Stimulated activated naive CD8-positive, alpha-beta T cell treated with anti-CD3 and anti-CD28 coated beads, Interleukin-15, Interleukin-2, amounts not matched to agents 100 U/mL and 50 U/mL, for 24 hours (primary cell): ENCODE results near the gene IPCEF1.

Source experiments
- ATAC-seq: fragments of 150-1000 bp; cut with Tn5 transposase; one replicate; pipeline ENCODE4 v1.10.0; 2021
- DNase-seq: peaks from one replicate; pipeline ENCODE4 v3.0.0; 2021

Gene IPCEF1

DNA sequence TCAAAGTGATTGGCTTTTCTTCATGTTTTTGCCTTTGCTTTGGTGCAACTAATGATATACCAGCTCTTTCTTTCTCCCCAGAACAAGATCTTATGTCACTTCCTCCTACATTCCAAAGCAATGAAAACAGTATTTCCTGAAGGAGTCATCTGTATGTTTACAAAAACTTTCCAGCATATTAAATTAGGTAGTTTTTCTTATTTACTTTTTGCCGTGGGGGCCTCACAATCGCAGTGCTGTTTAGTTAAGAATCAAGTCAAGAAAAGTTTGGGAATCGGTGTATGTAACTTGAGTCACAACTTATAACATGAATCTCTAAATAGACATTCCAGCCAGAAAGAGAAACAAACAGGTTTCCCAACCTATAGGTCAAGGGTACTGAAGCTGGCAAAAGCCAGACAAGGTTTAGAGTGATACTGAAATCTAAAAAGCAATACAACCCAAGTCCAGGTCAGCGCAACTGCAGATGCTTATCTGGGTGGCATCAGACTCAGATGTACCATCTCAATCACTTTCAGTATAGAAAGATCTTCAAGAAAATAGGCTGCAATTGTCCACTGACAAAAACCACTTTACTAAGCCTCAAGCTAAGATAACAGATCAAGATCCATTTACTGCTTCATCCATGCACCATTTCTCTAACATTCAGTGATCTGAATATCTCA lies 63.6 kb downstream of the IPCEF1 start:
- ATAC-seq (no peak), DNase-seq (no peak)

DNA sequence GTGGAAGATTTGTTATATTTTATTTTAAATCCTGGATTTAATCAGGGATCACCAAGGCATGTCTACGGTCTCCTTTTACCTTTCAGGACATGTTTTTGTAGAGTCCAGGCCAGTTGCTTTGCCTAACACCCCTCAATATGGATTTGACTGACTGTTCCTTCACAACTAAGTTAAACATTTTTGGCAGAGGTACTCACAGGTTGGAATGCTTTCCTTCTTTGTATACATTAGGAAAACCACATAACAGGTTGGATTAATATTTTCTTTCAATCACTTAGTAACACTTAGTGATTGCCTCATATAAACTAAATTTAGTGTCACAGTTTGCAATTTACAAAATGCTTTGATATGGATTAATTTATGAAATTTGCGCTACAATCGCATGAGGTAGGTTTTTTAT lies 64.5 kb downstream of the IPCEF1 start:
- DNase-seq (no peak), ATAC-seq (no peak)

DNA sequence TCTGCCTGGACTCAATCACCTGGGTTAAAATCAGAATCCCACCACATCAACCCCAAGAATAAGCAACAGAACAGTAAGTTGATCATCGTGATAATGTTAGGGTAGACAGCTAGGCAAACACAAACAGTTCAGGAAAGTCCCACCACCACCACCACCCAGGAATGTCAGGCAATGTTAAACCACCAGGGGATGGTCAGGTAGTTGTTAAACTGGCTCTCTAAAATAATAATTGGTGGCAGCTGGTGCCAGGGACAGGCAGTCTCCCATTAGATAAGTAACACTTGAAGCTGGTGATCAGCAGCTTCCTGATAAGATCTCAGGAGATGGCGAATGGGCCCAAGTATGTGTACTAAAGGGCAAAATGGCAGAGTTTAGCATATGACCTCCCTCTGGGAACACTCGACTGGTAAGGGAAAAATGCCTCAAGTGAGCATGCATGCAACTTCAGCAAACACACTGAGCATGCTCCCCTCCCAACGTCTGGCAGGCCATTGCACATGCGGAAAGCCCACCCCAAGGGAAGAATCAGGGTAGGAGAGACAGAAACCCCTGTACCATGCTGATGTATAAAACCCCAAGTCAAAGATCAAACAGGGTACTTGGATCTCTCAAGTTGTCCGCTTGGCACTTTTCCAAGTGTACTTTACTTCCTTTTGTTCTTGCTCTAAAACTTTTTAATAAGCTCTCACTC lies 66.6 kb downstream of the IPCEF1 start:
- DNase-seq: no peak
- ATAC-seq: no peak

DNA sequence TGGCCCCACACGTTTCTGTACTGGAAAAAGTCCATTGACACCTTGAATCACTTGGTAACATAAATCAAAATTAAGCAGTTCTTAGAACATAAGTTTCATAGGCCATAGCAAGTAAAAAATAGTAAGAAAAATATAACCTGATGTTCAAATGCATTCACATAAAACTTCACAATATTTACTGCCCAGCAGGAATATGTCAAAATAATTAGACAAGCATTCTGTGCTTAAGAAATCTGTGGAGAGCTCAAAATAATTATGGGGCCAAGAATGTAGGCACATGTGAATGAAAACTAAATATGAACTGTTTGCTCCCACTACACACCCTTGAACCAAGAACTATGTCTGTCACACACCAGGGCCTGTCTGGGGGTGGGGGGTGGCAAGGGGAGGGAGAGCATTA lies 70.8 kb downstream of the IPCEF1 start:
- no peak for DNase-seq
- no peak for ATAC-seq

DNA sequence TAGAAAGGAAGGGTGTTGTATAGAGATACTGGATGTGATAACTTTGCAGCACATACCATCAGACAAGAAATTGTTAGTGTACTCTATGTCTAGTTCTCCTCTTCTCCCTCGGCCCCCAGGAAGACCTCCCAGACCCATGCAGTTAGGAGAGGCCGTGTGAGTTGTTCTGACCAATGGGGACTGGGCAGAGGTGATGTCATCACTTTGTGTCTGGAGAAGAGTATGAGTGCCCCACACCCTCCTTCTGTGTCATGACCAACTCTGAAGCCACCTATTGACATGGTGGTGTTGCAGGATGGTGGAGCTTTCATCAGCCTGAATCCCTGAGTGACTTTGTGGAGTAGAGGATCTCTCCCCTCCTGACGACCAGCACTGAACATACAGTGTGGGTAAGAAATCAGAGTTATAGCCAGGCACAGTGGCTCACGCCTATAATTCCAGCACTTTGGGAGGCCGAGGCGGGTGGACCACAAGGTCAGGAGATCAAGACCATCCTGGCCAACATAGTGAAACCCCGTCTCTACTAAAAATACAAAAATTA lies 72.2 kb downstream of the IPCEF1 start:
- no peak for DNase-seq
- no peak for ATAC-seq

DNA sequence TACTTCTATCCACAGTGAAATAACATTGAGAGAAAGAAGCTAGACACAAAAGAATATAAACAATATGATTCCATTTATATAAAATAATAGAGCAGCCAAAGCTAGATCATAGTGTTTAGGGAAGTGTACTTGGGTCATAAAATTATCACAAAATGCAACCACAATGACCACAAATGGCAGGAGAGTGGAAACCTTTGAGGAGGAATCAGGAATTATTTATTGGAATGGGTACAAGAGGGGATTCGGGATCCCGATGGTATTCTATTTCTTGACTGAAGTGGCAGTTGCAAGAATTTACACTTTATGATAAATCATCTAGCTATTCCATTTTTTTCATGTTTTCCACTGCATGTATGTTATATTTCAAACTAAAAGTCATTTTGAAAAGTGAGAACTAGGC lies 76.1 kb downstream of the IPCEF1 start:
- no peak for DNase-seq
- ATAC-seq: no peak

DNA sequence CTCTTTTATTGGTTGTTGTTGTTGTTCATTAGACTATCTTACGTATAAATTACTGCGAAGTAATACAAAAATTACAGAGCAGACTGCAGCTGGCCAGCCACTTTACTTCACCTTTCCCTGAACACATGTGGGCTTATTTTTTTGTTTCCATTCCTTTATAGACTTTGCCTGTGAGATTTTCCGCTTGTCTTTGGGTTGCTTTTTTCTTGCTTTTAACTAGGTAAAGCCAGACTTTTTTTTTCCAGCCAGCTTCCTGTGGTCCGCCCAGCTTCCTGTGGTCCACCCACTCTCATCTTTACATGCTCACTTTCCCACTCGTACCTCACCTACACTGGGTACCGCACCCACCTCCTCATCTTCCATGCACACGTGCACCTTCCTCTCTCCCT lies 79.0 kb downstream of the IPCEF1 start:
- DNase-seq: peak; percentile 36
- ATAC-seq: peak; percentile 82

DNA sequence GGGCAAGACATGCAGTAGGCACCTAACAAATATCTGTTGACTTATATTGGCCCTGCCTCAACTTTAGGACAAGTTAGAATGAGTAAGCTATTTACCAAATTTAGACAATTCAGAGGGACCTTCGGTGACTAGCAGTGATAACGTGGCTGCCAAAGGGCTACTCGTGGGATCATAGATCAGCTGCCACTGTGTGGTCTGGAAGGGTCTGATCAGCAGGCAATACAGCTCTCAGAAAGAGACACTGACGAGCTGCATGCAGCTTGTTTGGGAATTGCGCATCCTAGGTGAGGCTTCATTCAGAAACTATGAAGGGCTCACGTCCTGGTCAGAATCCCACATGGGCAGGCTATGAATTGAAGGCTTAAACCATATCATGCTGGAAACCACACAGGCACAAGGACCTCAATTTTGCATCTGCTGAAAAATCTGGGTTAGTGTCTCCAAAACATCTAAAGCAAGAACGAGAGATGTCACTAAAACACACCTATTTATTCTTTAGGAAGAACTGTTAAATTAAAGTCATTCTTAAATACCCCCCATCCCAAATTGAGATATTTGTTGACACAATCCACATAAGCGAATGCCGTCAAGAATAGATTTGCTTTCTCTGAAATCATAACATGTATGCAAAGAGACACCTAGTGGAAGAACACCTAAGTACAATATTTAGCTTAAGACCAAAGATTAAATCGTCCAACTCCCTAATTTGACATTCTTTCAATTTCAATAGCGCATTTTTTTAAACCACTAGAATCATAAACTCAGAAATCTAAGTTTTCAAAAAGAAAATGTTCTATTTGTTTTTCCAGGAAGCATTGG lies 79.6 kb downstream of the IPCEF1 start:
- DNase-seq (no peak), ATAC-seq (peak; percentile 73)

DNA sequence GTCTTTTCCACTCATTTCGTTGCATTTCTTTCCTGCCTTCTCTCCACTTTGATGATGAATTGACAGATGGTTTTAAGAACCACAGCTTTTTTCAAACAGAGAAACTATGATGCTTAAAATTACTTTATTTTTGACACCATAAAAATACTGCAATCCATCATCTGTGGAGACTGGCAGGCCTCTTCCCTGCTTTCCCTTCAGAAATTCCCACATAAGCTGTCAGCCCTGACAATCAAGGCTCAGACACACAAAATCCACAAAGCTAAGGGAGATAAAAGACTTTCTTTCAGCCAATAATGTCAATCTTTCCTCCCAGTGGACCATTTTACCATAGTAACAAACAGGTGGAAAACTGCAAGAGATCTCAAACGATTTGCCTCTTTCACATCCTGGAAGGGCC lies 82.4 kb downstream of the IPCEF1 start:
- DNase-seq: no peak
- ATAC-seq: no peak

DNA sequence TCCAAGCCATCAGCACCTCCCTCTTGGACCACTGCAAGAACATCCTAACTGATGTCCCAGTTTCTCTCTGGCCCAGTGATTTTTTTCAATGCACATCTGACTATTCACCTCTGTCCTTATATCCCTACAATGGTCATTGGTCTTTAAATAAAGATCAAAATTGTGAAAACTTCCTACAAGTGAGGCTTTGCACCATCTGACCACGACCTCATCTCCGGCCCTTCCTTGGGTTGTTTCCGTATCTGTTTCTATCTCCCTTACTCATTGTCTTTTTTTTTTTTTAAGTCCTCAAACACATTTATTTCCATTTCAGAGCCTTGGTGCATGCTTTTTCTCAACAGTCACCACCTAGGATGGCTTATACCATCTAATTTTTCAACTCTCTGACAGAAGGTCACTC lies 88.1 kb downstream of the IPCEF1 start:
- ATAC-seq (no peak), DNase-seq (no peak)

DNA sequence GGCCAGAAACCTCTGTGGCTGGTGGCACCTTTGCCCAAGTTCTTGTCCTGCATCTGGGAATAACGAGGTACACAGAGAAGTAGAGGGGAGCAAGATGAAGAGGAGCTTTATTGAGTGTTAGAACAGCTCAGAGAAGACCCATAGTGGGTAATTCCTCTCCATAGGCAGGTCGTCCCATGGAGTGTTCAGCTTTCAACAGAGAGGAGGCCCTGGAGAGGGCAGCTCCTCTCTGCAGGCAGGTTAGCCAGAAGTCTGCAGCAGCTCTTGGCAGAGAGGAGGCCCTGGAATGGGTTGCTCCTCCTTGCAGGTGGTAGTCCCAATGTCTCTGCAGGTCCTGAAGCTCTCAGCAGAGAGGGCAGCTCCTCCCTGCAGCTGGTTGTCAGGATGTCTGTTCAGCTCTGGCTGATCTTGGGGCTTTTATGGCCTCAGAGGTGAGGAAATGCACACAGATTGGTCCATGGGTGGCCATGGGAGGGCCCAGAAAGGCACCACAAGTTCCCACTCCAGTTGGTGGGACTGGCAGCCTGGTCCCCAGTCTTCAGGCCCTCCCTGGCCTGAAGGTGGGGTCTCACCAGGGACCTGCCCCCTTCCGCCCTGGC lies 89.0 kb downstream of the IPCEF1 start:
- ATAC-seq: peak; percentile 20
- no peak for DNase-seq

DNA sequence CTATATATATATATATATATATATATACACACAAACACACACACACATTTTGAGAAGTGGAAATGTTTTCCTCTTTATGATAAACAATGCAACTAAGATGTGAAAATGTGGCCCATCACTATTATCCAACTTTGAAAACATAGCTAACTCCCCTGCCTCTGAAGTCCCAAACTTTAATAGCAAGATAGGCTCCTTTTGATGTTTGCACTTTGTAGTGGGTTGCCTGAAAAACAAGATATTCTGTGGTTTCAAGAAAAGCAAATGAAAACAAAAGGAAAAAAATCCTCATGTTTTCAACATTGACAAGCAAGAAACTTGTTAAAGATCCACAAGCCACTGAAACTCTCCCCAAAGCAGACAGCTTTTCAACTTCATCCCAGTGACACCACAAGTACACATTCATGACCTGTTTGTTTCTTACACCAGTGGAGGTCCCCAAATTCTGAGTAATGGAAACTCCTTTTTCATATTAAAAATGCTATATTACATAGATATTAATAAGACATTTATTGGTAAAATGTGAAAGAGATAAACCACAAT lies 90.0 kb downstream of the IPCEF1 start:
- peak; percentile 78 for ATAC-seq
- no peak for DNase-seq

DNA sequence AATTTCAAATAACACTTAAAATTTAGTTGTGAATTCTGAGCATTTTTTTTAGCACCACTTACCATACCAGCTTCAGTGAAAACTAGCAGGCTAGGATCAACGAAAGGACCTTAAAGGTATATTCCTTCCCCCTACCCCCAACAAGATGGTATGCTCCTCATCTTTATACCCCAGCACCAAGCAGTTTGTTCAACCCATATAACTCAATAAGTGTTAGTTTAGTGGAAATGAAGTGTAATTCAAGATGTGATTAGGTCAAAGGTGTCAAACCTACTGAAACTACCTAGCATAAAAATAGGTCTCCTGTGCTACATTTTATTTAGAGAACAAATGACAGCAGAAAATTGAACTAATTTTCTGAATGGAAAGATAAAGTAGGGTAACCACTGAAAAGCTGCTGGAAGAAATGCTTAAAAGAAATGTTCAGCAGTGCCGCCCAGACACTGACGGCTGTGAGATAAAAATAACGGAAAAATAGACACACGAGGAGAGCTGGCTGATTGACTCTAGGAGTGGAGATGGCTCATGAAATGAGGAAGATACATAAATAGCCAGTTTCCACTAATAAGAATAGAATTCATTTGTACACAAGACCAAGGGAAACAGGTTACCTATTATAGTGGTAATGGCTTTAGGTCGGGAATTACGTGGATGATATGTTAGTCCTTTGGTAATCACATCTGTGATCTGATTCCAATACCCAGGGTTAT lies 94.8 kb downstream of the IPCEF1 start:
- no peak for DNase-seq
- no peak for ATAC-seq

DNA sequence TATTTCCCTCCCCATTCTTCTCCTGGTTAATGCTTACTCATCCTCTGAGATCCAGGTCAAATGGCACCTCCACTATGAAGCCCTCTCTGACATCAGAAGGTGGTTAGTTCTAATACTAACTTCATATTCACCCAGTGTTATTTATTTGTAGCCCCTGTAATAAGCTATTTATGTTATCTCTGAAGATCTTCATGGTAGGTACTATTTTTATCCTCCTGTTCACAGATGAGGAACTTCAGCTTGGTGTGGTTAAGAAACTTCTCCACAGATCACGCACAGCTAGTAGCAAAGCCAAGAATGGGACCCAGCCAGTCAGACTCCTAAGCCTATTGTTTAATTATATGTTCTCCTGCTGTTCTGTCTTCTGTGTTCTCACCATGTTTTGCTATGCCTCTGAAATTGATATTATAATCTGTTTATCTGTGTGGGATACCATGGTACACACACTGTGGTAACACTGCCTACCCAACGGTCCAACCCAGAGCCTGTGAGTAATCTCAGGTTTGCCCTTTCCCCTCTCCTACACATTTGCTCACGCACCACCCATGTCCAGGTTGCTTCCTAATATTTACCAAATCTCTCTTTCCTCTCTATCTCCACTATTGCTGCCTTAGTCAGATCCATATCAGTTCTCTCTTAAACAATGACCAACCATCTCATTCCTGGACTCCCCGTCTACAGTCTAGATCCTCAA lies 98.4 kb downstream of the IPCEF1 start:
- DNase-seq: no peak
- ATAC-seq: peak; percentile 76

DNA sequence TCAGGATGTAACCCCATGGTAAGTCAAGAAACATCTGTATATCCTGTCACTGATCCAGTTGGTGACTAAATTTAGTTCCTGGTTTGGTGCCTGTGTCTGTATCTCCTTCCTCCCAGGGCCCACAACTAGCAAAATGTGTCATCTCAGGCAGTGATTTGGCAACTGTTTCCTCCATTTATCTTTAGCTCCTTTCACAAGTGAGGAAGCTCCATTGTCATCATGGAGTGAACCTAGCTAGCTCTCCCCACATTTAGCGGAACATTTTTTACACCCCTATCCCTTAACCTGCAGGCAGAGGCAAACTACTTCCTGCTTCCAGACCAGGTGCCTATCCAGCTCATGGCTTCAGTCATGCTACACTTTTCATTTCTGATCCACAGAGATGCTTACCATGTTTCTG lies 99.5 kb downstream of the IPCEF1 start:
- ATAC-seq: no peak
- DNase-seq: no peak

DNA sequence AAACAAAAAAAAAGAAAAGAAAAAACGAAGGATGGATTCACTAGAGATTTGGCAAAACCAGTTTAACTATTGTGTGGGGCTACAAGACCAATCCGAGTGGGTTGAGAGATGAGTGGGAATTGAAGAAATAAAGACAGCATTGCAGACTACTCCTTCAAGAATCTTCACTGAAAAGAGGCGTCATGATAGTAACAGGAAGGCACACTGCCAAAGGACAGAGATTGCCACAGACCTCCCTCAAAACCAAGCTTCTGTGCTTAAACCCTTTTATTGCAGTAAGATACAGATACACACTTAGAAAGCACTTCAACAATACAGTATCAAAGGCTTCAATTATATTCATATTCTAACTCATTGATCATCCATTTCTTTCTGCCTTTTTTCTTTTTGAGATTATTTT lies 103.9 kb downstream of the IPCEF1 start:
- ATAC-seq: no peak
- DNase-seq: no peak

DNA sequence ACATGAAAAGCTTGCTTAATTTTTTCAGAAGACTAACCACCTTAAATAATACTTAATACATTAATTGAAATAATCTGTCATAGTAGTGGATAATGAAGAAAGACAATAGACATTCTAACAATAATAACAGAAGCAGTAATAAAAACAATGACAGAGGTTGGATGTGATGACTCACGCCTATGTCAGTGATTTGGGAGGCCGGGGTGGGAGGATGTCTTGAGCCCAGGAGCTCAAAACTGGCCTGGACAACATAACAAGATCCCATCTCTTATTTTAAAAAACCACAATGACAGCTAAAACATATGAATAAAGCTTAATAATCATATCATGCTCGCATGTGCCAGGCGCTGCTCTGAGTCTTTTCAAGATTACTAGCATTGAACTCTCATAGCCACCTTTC lies 105.5 kb downstream of the IPCEF1 start:
- DNase-seq (no peak), ATAC-seq (no peak)

DNA sequence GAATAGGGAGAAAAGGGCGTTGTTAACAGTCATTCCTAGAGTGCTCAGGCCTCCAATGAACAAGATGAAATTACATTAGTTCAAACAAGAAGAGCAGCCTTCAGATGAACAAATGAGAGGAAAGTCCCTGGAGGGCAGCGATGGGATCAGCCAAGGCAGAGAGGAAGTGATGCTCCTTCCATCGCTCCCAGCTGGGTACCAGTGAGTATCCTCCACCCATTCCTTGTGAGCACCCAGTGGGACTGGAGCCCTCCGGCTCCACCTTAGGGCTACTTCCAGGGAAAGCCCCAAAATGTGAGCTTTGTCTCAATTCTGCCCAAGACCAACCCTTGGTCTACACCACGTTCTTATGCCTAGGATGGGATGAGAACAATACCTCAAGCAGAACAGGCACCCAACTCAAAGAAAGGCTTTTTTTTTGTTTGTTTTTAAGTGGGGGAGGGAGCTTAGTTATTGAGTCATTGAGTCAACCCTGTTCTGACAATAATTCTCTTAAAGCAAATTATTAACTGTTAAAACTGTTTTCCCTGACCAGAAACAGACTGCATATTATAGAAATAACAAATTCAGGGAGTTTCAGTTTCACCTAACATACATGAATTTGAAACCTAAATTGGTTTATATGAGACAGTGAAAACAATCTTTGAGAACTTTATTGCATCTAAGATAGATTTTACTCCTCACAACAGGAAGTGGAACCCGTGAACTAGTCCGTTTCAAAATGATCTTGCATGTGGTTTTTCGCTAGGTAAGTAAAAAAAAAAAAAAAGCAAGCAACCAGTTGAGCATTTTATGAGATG lies 106.9 kb downstream of the IPCEF1 start:
- ATAC-seq (peak; percentile 29), DNase-seq (peak; percentile 41)

DNA sequence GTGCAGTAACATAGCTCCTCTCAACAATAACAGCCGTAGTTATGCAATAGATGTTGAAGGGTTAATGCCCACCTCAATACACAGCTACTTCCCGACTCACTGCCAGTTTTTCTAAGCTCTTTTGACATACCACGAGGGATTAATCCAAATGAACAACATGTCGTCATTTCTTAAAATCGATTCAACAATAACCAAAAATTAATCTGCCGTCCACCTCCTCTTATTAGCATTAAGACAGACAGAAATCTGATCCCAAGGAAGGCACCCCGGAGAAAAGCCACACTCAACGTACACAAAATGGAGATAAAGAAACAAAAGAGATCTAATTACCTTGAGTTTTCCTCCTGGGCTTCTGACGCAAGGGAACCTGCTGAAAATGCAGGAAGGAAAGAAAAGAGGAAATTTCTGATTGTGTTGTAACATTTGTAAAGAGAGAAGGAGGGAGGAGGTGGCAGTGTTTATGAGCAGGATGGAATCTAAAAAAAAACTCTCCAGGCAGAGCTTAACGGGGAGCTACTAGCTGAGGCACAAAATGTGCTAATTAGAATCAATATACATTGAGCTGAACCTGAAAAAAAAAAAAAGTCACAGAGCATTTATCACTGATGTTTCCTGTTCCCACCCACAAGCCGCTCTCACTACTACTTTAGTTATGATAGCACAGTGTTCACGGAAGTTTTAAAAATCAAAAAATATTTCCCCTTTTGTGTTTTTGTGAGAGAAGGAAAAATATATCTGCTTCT lies 109.3 kb downstream of the IPCEF1 start:
- DNase-seq: no peak

DNA sequence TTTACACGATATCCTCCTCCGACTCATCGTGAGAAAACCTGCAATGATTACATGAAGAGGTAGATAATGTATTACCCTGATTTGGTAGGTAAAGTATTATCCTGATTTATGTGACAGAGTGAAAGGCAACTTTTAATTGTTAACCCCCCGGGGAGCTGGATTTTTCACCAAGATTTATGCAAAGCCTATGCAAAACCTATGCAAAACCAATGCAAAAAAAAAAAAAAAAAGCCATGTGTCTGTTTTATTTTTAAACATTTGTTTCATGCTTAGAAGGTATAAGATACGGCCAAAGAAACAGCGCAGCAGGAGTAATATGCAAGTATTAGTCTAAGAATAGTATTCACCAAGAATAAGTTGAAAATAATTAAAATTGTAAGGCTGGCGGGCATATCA lies 109.9 kb downstream of the IPCEF1 start:
- DNase-seq: no peak

More for the DNA sequence above, 109.3 kb downstream of the IPCEF1 start:
- peak; percentile 67 for ATAC-seq

More for the DNA sequence above, 109.9 kb downstream of the IPCEF1 start:
- no peak for ATAC-seq
